NCI-H526 (cell line): ENCODE data around the gene KDELR3.
A peak's percentile ranks its signal among the peaks of the same experiment; 100 is the strongest.
"Not testable (repeated sequence)": the region's sequence is repeated elsewhere in the genome, so short reads cannot be mapped to it uniquely, and the experiment has no call there.

Source experiments
- DNase-seq, 2 experiments: peaks; one replicate each; lab custom pipeline; 2025; lab: John Stamatoyannopoulos, UW

The KDELR3 gene

DNA sequence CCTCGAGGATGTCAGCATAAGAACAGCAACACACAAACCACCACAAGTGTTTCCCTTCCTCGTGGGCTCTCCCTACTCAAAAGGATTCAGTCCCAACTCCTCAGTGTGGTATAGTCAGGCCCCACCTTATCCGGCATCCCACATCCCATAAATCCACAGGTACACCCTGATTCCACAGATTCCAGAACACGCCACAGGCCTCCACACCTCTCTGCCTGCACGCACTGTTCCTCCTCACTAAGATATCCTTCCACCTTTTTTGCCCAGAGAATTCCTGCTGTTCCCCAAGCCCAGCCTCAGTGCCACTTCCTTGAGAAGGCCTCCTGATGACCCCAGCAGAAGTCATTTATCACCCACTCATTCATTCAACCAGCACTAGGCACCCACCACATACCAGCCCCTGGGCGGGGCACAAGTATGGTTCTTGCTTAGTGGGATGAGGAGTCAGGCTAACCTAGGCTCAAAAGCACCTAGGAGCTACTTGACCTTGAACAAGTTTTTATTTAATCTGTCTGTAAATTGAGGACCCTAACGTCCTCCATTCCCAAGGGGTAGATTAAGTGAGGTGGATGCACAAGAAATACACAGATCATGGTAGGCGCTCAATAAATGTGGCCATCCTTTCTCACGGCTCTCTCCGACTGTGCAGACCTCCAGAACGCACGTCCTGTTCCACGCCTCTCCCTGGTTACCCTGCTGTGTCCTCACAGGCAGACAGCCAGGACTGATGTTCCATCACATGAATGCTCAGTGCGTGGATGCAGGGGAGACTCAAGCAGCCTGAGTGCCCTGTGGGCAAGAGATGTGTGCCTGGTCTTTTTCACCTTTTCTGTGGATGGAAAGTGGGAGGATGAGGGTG is 10.8 kb upstream of the KDELR3 start:
- no peak for DNase-seq

DNA sequence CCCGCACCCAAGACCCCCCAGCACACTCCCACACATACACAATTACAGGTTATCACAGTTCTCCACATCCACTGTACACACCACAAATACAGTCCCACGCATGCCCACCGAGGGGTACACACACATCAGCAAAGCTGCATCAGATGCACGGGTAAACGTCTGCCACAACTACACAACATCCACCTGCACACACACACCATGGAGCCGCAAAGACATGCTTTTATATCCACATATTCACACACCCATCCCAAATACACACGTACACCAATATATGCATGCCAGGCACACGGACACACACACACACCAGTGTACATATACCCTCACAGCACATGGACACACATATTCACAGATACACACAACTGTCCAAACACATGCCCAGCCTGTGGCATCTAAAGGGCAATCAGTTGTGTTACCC is 7.5 kb upstream of the KDELR3 start:
- DNase-seq, result no peak

GRCh38 chr22:38461057-38461413 is 6.9 kb upstream of the KDELR3 start:
- DNase-seq, result peak in 1 of 2 experiments; percentile 57

- peak; percentile 80 to 95 for DNase-seq
Measured at GRCh38 chr22:38461414-38462081, 6.3 kb upstream of the KDELR3 start.

DNA sequence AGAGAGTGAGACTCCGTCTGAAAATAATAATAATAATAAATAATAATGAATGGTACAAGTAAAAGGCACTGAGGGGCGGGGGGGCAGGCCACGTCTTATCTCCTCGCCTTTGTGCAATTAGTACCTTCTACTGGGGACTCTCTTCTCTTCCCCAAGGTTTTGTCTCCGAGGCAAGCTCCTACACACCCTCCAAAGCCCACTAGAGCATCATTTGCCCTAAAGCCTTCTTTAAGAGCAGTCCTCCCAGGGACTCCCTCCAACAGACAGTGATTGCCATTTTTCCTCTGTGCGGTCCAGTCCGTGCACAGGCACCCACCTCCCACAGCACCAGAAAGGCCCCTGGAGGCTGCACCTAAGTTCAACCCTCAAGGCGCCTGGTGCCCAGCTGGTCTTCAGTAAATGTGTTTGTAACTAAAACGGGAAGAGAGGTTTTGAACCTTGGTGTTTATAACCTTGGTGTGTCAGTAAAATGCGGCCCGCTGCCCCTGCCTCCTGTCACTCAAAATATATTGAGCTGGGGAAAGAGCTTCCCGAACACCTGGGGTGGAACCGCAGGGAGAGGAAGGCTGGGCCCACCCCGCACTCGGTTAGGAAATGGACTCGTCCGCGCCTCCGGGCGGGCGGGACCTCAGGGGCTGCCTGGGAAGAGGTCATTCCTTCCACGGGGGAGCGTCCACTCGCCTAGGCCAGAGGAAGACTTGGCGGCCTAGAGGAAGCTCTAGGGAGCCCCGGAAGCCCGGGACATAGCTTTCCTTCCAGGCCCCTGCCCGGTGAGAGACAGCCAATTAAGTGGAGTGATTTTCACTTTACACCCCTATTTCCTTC is 4.7 kb upstream of the KDELR3 start:
- DNase-seq, result peak; percentile 23 to 77

GRCh38 chr22:38464992-38465672 is 2.8 kb upstream of the KDELR3 start:
- DNase-seq, result no peak

DNA sequence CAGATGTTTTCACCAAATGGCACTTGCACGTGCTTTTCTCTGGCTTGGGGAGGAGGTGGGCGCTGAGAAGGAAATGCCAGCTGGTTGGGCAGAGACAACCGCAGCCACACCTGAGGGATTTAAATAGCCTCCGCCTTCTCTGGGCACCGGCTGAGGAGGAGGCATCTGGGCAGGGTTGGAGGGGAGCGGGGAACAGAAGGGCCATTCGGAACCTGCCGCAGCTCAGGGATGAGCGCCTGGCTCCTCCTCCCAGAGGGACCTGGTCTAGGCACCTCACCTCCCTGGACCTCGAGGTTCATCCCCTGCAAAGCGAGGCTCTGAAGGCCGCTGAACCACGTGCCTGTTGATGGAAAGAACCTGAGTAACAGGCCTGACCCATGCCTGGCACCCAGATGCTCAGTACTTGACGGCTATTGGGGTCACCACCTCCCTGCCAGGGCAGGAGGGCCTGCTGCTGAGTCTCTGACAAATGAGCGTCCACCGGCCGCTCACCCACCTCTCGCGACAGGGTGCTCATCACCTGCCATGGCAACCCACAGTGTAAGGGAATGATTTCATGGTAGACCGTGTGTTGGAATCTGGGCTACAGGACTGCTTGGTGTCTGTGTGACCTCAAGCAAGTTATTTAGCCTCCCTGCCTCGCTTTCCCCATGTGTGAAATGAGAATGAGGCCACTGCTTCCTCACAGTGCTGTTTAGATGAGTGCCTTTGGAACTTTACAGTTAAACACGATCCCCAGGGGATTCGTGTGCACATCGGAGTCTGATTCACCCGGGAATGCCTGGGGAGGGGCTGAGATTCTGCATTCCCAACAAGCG is 2.0 kb upstream of the KDELR3 start:
- DNase-seq, result peak; percentile 24 to 60

DNA sequence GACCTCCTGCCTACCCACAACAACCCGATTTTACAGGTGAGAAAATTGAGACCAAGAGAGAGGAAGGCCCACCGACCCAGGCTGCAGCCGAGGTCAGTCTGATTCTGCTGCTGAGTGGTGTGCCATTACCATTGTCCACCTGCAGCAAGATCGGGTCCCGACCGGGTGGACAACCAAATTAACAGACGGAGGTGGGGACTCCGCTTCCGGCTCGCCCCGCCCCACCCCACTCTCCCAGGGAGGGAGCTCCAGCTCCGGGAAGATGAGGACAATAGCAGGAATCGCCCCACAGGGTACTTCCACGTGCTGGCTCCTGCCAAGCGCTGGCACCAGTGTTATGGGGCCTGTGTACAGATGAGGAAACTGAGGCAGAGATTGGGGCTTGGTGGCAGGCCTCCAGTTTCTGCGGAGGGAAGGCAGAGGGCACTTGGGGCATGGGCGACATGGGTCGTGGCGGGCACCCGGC is 425 bp upstream of the KDELR3 start:
- DNase-seq, result no peak

- no peak for DNase-seq
Measured at GRCh38 chr22:38468443-38469305, 778 bp downstream of the KDELR3 start.

GRCh38 chr22:38469306-38469781 is 1.4 kb downstream of the KDELR3 start:
- no peak for DNase-seq

DNA sequence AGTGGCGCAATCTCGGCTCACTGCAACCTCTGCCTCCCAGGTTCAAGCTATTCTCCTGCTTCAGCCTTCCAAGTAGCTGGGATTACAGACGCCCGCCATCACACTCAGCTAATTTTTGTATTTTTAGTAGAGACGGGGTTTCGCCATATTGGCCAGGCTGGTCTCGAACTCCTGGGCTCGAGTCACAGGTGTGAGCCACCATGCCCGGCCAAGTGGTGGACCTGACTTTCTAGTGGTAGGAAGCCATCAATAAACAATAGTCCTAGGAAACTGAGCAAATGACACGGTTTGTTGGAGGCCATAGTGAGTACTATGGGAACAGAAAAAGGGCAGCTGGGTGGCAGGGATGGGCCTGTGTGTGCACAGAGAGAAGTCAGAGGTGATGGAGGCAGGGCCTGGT is 2.3 kb downstream of the KDELR3 start:
- not testable (repeated sequence) for DNase-seq

GRCh38 chr22:38471237-38471636 is 3.3 kb downstream of the KDELR3 start:
- no peak for DNase-seq

DNA sequence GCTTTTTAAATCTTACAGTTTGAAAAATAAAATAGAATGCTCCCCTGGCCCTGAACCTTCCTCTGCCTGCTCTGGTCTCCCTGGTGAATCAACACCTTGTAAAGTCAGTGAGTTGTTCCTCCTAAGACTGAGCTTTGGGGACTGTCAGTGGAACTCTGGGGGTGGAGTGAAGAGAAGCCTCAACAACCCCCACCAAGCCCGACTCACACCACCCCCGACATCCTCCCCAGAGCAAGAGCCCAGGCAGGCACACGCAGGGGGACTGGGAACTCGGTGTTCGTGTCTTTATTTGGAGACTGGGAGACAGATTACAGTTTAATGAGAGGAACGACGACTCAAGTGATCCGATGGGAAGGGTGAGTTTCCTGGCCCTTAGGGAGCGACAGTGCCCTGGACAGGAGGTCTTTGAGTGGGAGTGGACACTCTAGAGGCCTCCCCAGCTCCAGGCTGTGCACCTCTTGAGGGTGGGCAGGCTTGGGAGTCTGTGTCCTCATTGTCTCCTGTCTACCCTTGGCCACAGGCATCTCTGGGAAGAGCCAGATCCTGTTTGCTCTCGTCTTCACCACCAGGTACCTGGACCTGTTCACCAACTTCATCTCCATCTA is 6.2 kb downstream of the KDELR3 start:
- DNase-seq, result no peak

- DNase-seq, result no peak
Measured at GRCh38 chr22:38477585-38477984, 9.7 kb downstream of the KDELR3 start.

GRCh38 chr22:38479096-38479837 is 11.4 kb downstream of the KDELR3 start:
- DNase-seq, result no peak

- DNase-seq, result no peak
Measured at GRCh38 chr22:38481162-38481870, 13.4 kb downstream of the KDELR3 start.

DNA sequence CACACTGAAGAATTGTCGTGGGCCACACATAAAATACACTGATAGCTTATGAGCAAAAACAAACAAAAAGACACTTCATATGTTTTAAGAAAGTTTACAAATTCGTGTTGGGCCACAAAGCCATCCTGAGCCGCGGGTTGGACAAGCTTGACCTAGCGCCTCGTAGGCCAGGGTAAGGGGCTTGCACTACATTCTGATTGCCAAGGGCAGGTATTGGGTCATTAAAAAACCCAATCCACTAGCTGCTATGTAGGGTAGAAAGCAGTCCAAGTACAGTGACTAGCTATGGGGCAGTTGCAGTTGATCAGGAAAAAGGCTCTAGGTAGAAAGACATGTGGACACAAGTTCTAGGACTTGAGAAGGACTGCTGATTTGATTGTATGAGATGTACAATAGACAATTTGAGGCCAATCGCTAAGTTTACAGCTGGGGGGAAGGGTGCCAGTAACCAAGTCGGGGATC is 14.0 kb downstream of the KDELR3 start:
- DNase-seq, result no peak
